Epidermal melanocyte (primary cell): Measurements from ENCODE around the gene NR1I2.

Experiments
- DNase-seq: peaks from one replicate; pipeline ENCODE4 v3.0.0; 2011; ENCODE audit warnings: low spot score; ENCODE audit not compliant: insufficient read length

The NR1I2 gene

DNA sequence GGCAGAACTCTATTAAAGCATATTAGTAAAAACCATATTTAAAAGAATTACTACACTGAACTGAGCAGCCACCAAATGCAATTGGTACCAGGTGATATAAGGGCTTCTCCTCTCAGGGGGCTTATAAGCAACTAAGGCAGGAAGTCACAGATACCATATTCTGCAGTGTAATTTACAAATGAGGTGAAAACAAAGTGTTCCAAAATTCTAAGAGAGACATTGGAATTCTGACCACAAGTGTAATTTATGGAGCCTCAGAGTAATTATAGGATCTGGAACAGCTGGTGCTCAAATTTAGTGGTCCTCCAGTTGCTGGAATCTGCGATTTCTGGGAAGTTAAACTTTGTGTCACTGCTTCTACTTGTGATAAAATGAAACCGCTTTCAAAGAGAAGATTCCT, 3.1 kb upstream of the NR1I2 start:
- no peak for DNase-seq

DNA sequence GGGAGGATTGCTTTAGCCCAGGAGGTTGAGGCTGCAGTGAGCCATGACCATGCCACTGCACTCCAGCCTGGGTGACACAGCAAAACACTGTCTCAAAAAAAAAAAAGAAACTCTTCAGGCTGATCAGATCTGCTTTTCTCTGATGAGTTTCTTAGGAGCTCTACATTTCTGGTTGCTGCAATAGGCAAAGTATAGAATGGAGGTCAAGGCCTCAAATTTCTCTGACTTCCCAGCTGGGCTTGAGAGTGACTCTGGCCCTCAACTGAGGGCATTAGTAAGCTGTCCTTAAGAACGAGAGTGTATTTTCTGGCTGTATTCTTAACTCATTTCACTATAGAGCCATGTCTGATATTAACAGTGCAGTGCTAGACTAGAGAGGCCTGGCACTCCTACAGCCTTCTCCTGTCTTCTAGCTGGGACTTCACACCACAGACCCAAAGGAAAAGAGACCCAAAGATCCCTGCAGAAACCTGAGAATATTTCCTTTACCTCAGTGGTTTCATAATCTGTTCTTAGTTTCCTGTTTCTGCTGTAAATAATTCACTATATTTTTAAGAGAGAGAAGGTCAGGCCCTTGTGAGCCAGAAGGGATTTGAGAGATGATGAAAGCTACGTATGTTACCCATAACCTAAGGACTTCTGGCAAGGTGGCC, 2.0 kb upstream of the NR1I2 start:
- no peak for DNase-seq

DNA sequence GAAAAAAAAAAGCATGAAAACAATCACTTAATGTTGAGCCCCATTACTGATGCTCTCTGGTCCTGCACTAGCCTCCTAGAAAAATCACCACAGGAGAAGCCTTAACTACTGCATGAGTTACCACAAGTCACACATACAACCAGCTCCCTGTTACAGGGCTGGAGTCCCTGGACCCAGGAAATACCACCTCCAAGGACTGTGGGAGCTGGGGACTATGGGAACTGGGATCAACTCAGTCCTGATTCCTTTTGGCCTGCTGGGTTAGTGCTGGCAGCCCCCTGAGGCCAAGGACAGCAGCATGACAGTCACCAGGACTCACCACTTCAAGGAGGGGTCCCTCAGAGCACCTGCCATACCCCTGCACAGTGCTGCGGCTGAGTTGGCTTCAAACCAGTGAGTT, 559 bp downstream of the NR1I2 start:
- DNase-seq: no peak

DNA sequence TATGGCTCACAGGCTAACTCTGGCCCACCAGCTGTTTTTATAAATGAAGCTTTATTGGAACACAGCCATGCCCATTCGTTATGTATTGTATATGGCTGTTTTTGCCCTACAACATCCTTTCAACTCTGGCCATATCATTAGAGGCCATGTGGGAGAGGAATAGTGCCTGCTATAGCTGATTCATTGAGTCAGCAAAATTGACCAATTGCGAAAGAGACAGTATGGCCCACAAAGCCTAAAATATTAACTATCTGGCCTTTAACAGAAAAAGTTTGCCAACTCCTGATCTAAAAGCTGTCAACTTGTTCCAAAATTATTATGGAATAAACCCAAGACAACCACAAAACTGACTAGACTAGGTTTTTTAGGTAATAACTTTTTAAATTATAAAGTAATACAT, 1.4 kb downstream of the NR1I2 start:
- DNase-seq: no peak

DNA sequence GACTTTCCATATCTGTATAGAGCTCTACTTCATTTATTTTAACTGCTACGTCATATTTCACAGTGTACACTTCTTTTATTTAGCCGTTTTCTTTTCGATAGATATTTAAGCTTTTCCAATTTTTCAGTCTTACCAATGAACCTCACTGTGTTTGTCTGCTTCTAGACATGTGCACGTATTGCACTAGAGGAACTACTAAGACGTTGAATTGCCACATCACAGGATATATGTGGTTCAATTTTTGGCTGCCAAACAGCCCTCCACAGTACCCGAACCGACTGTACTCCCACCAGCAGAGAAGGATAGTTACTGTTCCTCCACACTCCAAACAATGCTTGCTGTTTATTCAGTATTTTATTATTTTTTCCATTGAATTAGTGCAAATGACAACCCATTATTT, 2.0 kb downstream of the NR1I2 start:
- DNase-seq: no peak

GRCh38 chr3:119786409-119786808, 4.5 kb downstream of the NR1I2 start:
- no peak for DNase-seq

GRCh38 chr3:119790369-119790768, 8.5 kb downstream of the NR1I2 start:
- no peak for DNase-seq

DNA sequence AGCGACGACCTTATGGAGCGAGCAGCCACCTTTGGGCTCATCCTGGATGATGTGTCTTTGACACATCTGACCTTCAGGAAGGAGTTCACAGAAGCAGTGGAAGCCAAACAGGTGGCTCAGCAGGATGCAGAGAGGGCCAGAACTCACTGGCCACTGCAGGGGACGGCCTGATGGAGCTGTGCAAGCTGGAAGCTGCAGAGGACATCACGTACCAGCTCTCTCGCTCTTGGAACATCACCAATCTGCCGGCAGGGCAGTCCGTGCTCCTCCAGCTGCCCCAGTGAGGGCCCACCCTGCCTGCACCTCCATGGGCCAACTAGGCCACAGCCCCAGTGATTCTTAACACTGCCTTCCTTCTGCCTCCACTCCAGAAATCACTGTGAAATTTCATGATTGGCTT, 10.4 kb downstream of the NR1I2 start:
- no peak for DNase-seq

DNA sequence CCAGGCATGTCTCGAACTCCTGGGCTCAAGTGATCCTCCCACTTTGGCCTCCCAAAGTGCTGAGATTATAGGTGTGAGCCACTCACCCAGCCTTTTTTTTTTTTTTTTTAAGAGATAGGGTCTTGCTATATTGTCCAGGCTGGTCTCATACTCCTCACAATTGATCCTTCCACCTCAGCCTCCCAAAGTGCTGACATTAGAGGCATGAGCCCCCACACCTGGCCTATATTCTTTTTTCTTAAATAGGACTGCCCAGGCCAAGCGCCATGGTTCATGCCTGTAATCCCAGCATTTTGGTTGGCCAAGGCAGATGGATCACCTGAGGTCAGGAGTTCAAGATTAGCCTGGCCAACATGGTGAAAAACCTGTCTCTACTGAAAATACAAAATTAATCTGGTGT, 12.5 kb downstream of the NR1I2 start:
- DNase-seq: no peak

DNA sequence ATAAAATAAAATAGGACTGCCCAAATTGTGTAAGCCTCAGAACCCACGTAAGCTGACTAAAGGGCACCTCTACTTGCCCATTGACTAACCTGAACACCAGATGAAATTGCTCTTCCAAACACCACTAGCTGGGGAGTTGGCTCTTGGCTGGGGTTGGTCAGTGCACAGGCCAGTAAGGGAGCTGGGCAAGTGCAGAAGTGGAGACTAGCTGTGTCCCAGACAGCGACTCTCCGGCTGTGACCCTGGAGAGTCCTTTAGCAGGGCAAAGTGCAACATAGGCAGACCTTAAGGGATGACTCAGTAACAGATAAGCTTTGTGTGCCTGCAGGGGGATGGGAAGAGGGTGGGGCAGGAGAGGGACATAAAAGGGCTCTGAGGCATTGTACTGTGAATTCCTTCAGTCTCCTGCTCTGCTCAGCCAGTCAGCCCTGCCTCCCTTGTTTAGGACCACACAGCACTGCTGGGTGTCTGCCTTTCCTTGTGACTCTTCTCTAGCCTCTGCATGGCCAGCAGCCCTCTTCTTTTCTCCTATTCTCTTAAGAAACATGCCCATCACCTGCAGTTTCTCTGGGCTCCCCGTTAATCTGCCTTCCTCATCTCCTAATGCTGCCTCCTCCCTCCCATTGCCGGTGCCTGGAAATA, 13.2 kb downstream of the NR1I2 start:
- DNase-seq: no peak

GRCh38 chr3:119795849-119796248, 13.9 kb downstream of the NR1I2 start:
- no peak for DNase-seq

DNA sequence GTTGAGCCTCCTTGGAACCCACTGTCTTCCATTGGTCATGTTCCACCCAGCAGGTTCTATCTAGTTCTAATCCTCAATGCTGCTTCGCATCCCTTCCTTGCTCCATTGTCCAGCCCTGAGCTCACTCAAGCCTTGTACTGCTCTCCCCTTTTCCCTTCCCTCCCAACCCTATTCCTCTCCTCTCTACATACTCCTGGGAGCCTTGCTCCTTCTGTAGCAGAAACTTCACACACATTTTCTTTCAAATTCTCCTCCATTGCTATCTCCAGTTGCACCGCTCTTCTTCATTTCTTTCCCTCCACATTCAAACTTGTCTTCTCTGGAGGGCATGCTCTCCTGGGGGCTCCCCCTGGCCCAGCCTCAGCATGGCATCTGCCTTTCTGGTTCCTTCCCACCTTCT, 14.5 kb downstream of the NR1I2 start:
- DNase-seq: no peak

DNA sequence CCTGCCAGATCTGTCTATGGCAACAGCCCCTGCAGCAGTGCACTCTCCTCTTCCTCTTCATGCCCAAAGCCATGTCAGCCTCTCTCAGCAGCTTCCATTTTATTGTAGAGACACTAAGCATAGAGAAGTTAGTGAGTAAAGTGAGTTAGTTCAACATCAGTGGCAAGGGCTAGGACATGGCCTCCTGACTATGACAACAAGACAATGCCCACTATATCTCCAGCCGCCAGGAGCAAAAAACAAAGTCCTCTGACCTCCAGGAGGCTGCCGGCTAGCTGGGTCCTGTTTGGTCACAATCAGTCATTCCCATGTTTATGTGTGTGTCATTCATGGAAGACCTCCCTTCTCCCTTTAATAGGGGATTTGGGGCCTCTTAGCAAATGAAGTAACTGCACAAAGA, 14.9 kb downstream of the NR1I2 start:
- DNase-seq: no peak

GRCh38 chr3:119800844-119801243, 18.9 kb downstream of the NR1I2 start:
- no peak for DNase-seq

GRCh38 chr3:119808244-119808643, 26.3 kb downstream of the NR1I2 start:
- no peak for DNase-seq

DNA sequence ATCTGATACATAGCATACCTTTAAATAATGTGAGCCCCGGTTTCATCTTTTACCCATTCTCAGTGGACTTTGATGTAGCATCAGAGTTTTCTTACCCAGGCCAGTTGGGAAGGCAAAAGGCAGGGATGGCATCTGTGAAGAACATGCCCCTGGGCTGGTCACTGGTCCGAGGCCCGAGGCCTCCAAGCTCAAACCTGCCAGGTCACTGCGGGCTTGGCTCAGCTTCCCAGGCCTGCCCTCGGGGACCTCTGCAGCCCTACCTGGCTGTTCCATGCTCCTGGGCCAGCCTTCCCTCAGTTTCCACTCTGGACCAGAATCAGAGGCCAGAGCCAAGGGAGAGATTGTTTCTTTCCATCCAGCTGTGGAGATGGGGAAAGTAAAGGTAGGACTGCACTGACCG, 26.9 kb downstream of the NR1I2 start:
- no peak for DNase-seq

GRCh38 chr3:119809249-119810017, 27.5 kb downstream of the NR1I2 start:
- DNase-seq: no peak

- DNase-seq: no peak
Observed at GRCh38 chr3:119810018-119810435, 28.1 kb downstream of the NR1I2 start.

DNA sequence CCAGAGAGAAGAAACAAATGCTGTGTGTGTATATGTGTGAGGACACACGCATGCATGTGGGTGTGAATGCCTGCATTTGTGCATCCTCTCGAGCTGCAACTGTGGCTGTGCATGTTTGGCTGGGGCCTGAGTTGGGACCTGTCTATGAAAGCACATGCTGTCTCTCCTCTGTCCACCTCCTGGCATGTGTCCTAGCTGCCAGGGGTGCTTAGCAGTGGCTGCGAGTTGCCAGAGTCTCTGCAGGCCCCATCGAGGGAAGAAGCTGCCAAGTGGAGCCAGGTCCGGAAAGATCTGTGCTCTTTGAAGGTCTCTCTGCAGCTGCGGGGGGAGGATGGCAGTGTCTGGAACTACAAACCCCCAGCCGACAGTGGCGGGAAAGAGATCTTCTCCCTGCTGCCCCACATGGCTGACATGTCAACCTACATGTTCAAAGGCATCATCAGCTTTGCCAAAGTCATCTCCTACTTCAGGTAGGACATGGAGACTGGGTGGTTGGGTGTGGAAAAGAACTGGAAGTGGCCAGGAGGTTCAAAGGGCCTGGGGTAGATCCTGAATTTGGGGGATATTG, 30.7 kb downstream of the NR1I2 start:
- DNase-seq: no peak

DNA sequence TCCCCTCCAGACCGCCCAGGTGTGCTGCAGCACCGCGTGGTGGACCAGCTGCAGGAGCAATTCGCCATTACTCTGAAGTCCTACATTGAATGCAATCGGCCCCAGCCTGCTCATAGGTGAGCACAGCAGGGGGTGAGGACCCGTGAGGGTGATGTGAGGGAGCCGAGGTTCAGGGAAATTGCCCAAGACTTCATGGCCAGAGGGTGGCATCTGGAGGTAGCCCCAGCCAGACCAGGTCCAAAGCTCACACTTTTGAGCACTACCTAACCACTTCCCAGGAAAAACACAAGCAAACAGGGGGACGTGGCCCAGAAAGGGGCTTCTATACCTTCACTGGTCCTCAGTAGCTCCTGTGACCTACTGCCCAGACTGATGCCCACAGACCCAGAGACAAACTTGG, 33.8 kb downstream of the NR1I2 start:
- DNase-seq: no peak

- no peak for DNase-seq
Observed at GRCh38 chr3:119817071-119817470, 35.2 kb downstream of the NR1I2 start.

- no peak for DNase-seq
Observed at GRCh38 chr3:119817583-119818363, 35.9 kb downstream of the NR1I2 start.
